H9 (cell line): ENCODE results near the gene TLCD3A. TPM values are rescaled to one million over a fixed set of nuclear protein-coding genes. Genes with fewer than 3 reads are reported as not detected.

Source experiments
- DNase-seq: peaks from one replicate; pipeline ENCODE4 v3.0.0-alpha.2; 2017
- H2AFZ ChIP-seq: one replicate; pipeline ENCODE4 v1.6.1; 2013; ENCODE audit warnings: mild to moderate bottlenecking, low read length, control low read depth, moderate library complexity
- H2AK5ac ChIP-seq: 2 replicates; pipeline ENCODE4 v1.6.1; 2013; ENCODE audit warnings: low read length, control low read depth, mixed read lengths; ENCODE audit not compliant: insufficient read length
- H2BK120ac ChIP-seq: one replicate; pipeline ENCODE4 v1.6.1; 2013; ENCODE audit warnings: low read depth, mild to moderate bottlenecking, low read length, control low read depth, inconsistent platforms; ENCODE audit not compliant: poor library complexity, severe bottlenecking
- H2BK12ac ChIP-seq: 2 replicates; pipeline ENCODE4 v1.6.1; 2013; ENCODE audit warnings: low read length, control low read depth, mixed read lengths, low read depth; ENCODE audit not compliant: insufficient read length
- H2BK15ac ChIP-seq: 2 replicates; pipeline ENCODE4 v1.6.1; 2013; ENCODE audit warnings: low read depth, low read length, control low read depth
- H2BK20ac ChIP-seq: one replicate; pipeline ENCODE4 v1.6.1; 2013; ENCODE audit warnings: low read depth, mild to moderate bottlenecking, low read length, control low read depth, inconsistent platforms; ENCODE audit not compliant: poor library complexity, severe bottlenecking
- H2BK5ac ChIP-seq: 2 replicates; pipeline ENCODE4 v1.6.1; 2013; ENCODE audit warnings: low read length, control low read depth, mixed read lengths; ENCODE audit not compliant: insufficient read length
- H3K14ac ChIP-seq: 2 replicates; pipeline ENCODE4 v1.6.1; 2013; ENCODE audit warnings: low read length, control low read depth; ENCODE audit not compliant: insufficient read depth
- H3K18ac ChIP-seq: 2 replicates; pipeline ENCODE4 v1.6.1; 2013; ENCODE audit warnings: low read depth, mild to moderate bottlenecking, mixed read lengths, low read length, control low read depth; ENCODE audit not compliant: insufficient read length
- H3K23ac ChIP-seq: 2 replicates; pipeline ENCODE4 v1.6.1; 2013; ENCODE audit warnings: low read length, control low read depth, mixed read lengths, low read depth; ENCODE audit not compliant: insufficient read length
- H3K23me2 ChIP-seq: 2 replicates; pipeline ENCODE4 v1.6.1; 2013; ENCODE audit warnings: low read depth, mild to moderate bottlenecking, mixed read lengths, low read length, control low read depth; ENCODE audit not compliant: insufficient read length, poor library complexity, severe bottlenecking
- H3K27ac ChIP-seq: 2 replicates; pipeline ENCODE4 v1.5.1; 2013; ENCODE audit warnings: low read length, control low read depth, mixed read lengths, low read depth; ENCODE audit not compliant: insufficient read length
- H3K27me3 ChIP-seq: 2 replicates; pipeline ENCODE4 v1.6.1; 2013; ENCODE audit warnings: low read length, control low read depth, inconsistent platforms; ENCODE audit not compliant: insufficient read depth
- H3K4ac ChIP-seq: 2 replicates; pipeline ENCODE4 v1.6.1; 2013; ENCODE audit warnings: low read depth, mild to moderate bottlenecking, control low read depth, inconsistent platforms, low read length, moderate library complexity
- H3K4me1 ChIP-seq: 2 replicates; pipeline ENCODE4 v1.6.1; 2013; ENCODE audit warnings: low read length, control low read depth, inconsistent platforms; ENCODE audit not compliant: insufficient read depth
- H3K4me2 ChIP-seq: 2 replicates; pipeline ENCODE4 v1.6.1; 2013; ENCODE audit warnings: low read length, control low read depth, mixed read lengths; ENCODE audit not compliant: insufficient read length, insufficient read depth
- H3K56ac ChIP-seq: 2 replicates; pipeline ENCODE4 v1.6.1; 2013; ENCODE audit warnings: low read depth, mild to moderate bottlenecking, mixed read lengths, low read length, control low read depth; ENCODE audit not compliant: insufficient read length
- H3K79me1 ChIP-seq: 2 replicates; pipeline ENCODE4 v1.6.1; 2013; ENCODE audit warnings: low read depth, mild to moderate bottlenecking, moderate library complexity, low read length, control low read depth, inconsistent platforms; ENCODE audit not compliant: insufficient read depth, poor library complexity, severe bottlenecking
- H3K79me2 ChIP-seq: 2 replicates; pipeline ENCODE4 v1.6.1; 2013; ENCODE audit warnings: low read length, control low read depth, inconsistent platforms; ENCODE audit not compliant: insufficient read depth
- H3K9ac ChIP-seq: 2 replicates; pipeline ENCODE4 v1.6.1; 2013; ENCODE audit warnings: low read length, control low read depth, mixed read lengths; ENCODE audit not compliant: insufficient read length; ENCODE audit errors: extremely low read depth
- H3K9me3 ChIP-seq: one replicate; pipeline ENCODE4 v1.6.1; 2013; ENCODE audit warnings: low read depth, low read length, inconsistent platforms; ENCODE audit not compliant: control insufficient read depth
- H3T11ph ChIP-seq: one replicate; pipeline ENCODE4 v1.6.1; 2013; ENCODE audit warnings: mild to moderate bottlenecking, low read length, control low read depth, inconsistent platforms
- H4K20me1 ChIP-seq: one replicate; pipeline ENCODE4 v1.6.1; 2013; ENCODE audit not compliant: control insufficient read depth, insufficient read length, insufficient read depth
- H4K5ac ChIP-seq: 2 replicates; pipeline ENCODE4 v1.6.1; 2013; ENCODE audit warnings: low read depth, mild to moderate bottlenecking, mixed read lengths, low read length, control low read depth; ENCODE audit not compliant: insufficient read length
- H4K8ac ChIP-seq: replicated peaks from 2 replicates; pipeline ENCODE4 v1.6.1; 2013; ENCODE audit warnings: low read length, control low read depth, mixed read lengths, low read depth; ENCODE audit not compliant: insufficient read length
- H4K91ac ChIP-seq: 2 replicates; pipeline ENCODE4 v1.6.1; 2013; ENCODE audit warnings: low read depth, mild to moderate bottlenecking, moderate library complexity, mixed read lengths, low read length, control low read depth; ENCODE audit not compliant: insufficient read length
- H3K27ac Mint-ChIP-seq, 3 experiments: 2 replicates in 2 of 3; 3 replicates in 1 of 3; pipeline ENCODE4 v1.8.0; 2020 to 2021; ENCODE audit warnings: mixed read lengths in 3 of 3, mild to moderate bottlenecking in 1 of 3, moderate library complexity in 1 of 3
- H3K27me3 Mint-ChIP-seq: 2 replicates; pipeline ENCODE4 v1.8.0; 2021; ENCODE audit warnings: low read depth, mild to moderate bottlenecking, moderate library complexity, mixed read lengths
- H3K36me3 Mint-ChIP-seq, 3 experiments: 2 replicates in 2 of 3; 3 replicates in 1 of 3; pipeline ENCODE4 v1.8.0; 2020 to 2021; ENCODE audit warnings: low read depth in 3 of 3, mixed read lengths in 3 of 3; ENCODE audit not compliant: insufficient read depth in 1 of 3
- H3K4me1 Mint-ChIP-seq, 2 experiments: 2 replicates each; pipeline ENCODE4 v1.8.0; 2020; ENCODE audit warnings: mixed read lengths in 2 of 2
- H3K4me3 Mint-ChIP-seq, 2 experiments: 2 replicates in 1 of 2; 3 replicates in 1 of 2; pipeline ENCODE4 v1.8.0; 2020 to 2021; ENCODE audit warnings: mild to moderate bottlenecking in 2 of 2, mixed read lengths in 2 of 2, moderate library complexity in 1 of 2
- H3K9me3 Mint-ChIP-seq, 2 experiments: 2 replicates in 1 of 2; 3 replicates in 1 of 2; pipeline ENCODE4 v1.8.0; 2020; ENCODE audit warnings: mild to moderate bottlenecking in 2 of 2, mixed read lengths in 2 of 2, moderate library complexity in 1 of 2
- CTCF ChIP-seq: fragments of 200-600 bp; sonication (generic); conservative IDR thresholded peaks from 3 replicates; pipeline ENCODE4 v1.8.0; 2021; ENCODE audit warnings: antibody characterized with exemption, mild to moderate bottlenecking
- WGBS: extraction: QIAGEN DNeasy Blood & Tissue Kit; methylation state at CpG from one replicate; pipeline ENCODE4 v1.1.7; 2013; ENCODE audit warnings: missing lambda C conversion rate, low lambda C conversion rate, mixed read lengths; ENCODE audit not compliant: insufficient read length; ENCODE audit errors: extremely low coverage; 5-methylcytosine and 5-hydroxymethylcytosine counted together
- total RNA-seq: library from RNA; stranded (reverse); gene quantifications from 2 replicates; pipeline ENCODE4 v1.2.1, GENCODE V29; 2021

TLCD3A gene
- total RNA-seq, 1 experiment from 2014 or later, result 29.6 TPM

GRCh38 chr17:693791-694638 lies 38.4 kb upstream of the TLCD3A start:
- no peak overlapping the region for H3K4me2 ChIP-seq
- H2BK120ac ChIP-seq, result no peak overlapping the region
- H3K9me3 ChIP-seq, result no peaks in the 10 kb centered on the region
- H3K36me3 Mint-ChIP-seq, result peaks cover 6 to 43% (median 17%) of the 10 kb centered on the region in 3 experiments; a peak in 6 of 7 replicates
- no peaks in the 10 kb centered on the region for H3K27me3 ChIP-seq
- no peak for DNase-seq
- no peak overlapping the region; a peak in 1 of 7 replicates for H3K27ac Mint-ChIP-seq
- TF ChIP-seq CTCF, result no peak
- no peak overlapping the region for H4K91ac ChIP-seq
- H2BK15ac ChIP-seq, result no peak overlapping the region
- no peak overlapping the region for H3K4me3 Mint-ChIP-seq
- no peak overlapping the region for H4K8ac ChIP-seq
- H2BK5ac ChIP-seq, result no peak overlapping the region
- H4K5ac ChIP-seq, result no peak overlapping the region
- no peak overlapping the region for H3K56ac ChIP-seq
- H4K20me1 ChIP-seq, result no peaks in the 10 kb centered on the region
- WGBS, result no CpG with 5 or more reads among the region's 14 CpGs
- no peak overlapping the region for H3T11ph ChIP-seq
- H3K14ac ChIP-seq, result no peak overlapping the region
- H2BK12ac ChIP-seq, result no peak overlapping the region
- no peak overlapping the region for H3K27ac ChIP-seq
- H2AK5ac ChIP-seq, result no peak overlapping the region
- peaks cover 5 to 6% of the 10 kb centered on the region in 2 experiments for H3K4me1 Mint-ChIP-seq
- no peak overlapping the region for H3K4ac ChIP-seq
- no peaks in the 10 kb centered on the region for H3K23me2 ChIP-seq
- H2AFZ ChIP-seq, result no peak overlapping the region
- no peaks in the 10 kb centered on the region for H3K79me2 ChIP-seq
- H3K9ac ChIP-seq, result no peak overlapping the region
- no peaks in the 10 kb centered on the region for H3K79me1 ChIP-seq
- no peaks in the 10 kb centered on the region for H3K27me3 Mint-ChIP-seq
- no peaks in the 10 kb centered on the region; the same call in 1 of the 2 replicates for H3K4me1 ChIP-seq
- H3K18ac ChIP-seq, result no peak overlapping the region
- H3K23ac ChIP-seq, result no peak overlapping the region
- H3K9me3 Mint-ChIP-seq, result no peaks in the 10 kb centered on the region
- no peak overlapping the region for H2BK20ac ChIP-seq
